Endometrial microvascular endothelial cells (primary cell): ENCODE measurements around the gene ZCCHC14. TPM values are rescaled to one million over a fixed set of nuclear protein-coding genes. Genes with fewer than 3 reads are reported as not detected.

Experiments
- in situ Hi-C: cut with HindIII; loops from 2 replicates; pipeline ENCODE4 v1.10.0; 2017; ENCODE audit warnings: low sequenced_read_pairs, low pct_unique_long_range_greater_than_20kb; ENCODE audit errors: inconsistent ontology term
- total RNA-seq: library from RNA; depleted of rRNA; stranded (reverse); fragments of >200 nt; gene quantifications from one replicate; pipeline ENCODE4 v1.2.3, GENCODE V29; 2015; ENCODE audit errors: inconsistent ontology term

Gene ZCCHC14
- total RNA-seq = 3.7 TPM

DNA sequence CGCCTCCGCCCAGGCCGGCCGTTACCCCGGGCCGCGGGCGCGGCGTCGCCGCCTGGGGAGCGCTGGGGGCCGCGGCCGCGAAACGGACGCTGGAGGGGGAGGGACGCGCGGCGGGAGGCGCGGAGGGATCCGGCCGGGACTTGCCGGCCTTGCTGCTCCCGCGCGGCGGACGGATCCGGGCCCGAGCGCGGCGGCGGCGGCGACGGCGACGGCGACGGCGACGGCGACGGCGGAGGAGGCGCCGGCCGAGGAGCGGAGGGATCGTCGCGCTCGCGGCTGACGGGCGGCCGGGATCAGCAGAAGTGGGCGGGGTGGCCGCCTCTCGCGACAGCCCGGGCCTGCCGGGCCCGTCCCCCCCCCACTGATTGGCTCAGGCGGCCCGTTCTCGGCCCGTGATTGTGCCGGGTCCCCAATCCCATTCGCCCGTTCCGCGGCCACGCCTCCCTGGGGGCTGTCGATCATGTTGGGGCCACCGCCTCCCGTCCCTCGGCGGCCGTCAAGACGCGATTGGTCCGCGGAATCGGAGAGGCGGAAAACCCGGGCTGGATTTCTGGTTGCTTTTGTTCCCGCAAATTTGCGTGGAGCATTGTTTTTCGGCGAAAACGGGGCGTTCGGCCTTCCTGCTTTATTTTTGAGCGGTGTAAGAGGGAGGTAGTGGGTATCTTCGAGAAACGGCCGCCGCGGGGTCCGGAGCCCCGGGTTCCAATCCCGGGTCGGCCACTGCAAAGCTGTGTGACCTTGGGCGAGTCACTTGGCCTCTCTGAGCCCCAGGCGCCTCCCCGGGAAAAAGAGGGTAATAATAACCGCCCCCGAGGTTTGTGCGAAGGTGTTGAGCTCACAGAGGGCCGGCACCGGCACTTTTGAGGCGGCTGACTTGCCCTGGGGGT is at the start of gene ZCCHC14:
TSS of gene ZCCHC14 (minus strand) at position 304 of the 887 bp plus-strand sequence. CDS start 786 bp downstream, outside the sequence.
- in situ Hi-C loops = no loop called here

DNA sequence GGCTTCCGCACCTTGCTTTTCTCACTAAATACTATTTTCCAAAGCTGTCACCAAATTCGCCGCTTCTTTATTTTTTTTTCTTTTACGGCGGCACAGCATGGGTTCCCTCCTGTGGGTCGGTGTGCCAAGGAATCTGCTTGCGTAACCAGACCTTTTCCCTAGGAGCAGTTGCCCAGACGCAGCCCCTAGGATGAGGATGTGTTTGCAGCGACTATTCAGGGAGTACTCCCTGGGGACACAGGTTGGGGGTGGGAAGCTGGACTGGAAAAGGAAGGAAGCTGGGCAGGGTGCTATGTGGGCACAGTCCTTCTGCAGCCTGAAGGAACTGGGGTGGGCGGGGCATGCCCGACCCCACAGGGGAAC is 49.0 kb upstream of the ZCCHC14 start:
- in situ Hi-C loops = no loop called here

DNA sequence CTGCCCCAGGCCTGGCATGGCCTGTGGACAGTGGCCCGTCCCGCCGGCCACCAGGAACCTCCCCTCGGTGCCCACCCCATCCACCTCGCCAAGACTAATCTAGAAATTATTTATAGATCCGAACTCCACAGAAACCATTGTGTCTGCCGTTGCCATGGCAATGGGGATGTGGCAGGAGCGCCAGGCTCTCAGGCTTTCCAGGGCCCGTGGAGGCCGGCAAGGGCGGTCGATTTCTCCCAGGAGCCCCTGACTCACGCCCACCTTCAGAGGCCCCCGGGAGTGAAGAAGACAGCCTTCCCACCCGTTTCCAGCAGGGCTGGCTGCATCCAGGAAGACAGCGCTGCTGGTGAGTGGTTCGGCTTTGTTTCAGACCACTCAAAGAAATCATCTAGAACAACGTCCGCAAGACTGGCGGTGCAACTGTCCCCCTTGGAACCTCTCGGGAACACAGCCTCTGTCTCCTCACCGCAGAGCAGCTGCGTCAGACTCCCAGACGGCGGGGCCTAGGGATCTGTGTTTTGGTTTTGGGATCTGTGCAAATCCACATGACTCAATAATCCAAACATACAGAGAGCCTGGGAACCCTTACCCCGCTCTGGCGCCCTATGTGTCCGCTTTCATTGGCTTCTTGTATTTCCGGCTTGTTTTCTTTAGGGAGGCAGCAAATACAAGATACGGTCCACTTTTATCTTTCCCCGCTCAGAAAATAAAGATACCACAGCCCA is 48.5 kb upstream of the ZCCHC14 start:
- in situ Hi-C loops = no loop called here

DNA sequence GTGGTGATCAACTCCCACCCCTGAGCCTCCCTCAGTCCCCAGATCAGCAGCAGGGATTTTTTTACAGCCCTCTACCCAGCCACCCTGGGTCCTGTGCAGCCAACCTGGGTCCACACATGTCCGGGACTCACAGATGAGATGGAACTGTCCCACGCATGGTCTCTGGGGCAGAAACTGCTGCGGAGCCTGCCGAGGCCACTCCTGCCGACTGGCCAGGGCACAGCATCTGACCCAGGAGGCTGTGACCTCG is 48.0 kb upstream of the ZCCHC14 start:
- in situ Hi-C loops = no loop called here

DNA sequence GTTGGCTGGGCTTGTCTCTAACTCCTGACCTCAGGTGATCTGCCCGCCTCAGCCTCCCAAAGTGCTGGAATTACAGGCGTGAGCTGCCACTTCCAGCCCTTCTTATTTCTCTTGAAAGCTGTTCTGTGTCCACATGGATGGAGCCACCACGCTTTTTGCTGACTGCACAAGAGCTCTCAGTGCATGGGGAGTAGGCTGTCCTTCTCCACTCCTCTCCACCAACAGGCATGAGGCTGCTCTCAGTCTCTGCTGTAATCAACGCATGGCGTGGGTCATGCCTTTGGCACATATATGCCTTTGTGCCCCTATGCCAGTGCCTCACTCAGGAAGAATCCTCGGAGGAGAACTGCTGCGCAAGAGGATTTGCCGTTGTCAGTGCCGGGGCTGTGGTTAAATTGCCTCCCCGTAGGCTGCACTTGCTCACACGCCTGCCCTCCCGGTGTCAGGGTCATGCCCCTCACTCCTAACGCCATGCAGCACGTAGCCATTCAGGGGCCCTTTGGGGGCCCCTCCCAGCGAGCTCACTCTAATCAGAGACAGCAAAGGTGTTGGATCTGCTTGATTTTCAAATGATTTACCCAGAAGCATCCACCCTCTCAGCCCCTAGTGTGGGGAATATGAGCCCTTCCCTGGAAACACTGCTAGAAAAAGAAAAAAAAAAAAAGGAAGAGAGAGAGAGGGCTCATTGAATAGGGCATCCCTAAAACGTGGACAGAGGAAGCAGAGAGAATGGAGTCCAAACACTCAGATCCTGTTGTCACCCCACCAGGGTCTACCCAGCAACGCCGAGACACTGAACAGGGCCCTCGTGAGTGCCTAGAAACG is 47.5 kb upstream of the ZCCHC14 start:
- in situ Hi-C loops = no loop called here

DNA sequence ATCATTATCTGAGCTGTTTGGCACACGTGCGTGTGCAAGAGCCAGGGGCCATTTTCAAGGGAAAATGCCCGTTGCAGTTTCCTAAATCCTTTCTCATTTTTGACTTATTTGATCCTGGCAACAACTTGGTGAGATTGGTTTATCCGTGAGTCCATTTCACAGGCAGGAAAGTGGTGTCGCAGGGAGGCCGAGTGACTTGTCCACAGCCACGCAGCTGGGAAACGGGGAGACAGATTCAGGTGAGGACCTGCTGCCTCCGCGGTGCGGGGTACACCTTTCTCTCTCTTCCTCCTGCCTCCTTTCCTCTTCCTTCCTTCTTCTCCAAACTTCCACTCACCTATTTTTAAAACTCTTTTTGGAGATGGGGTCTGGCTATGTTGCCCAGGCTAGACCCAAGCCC is 46.3 kb upstream of the ZCCHC14 start:
- in situ Hi-C loops = no loop called here

DNA sequence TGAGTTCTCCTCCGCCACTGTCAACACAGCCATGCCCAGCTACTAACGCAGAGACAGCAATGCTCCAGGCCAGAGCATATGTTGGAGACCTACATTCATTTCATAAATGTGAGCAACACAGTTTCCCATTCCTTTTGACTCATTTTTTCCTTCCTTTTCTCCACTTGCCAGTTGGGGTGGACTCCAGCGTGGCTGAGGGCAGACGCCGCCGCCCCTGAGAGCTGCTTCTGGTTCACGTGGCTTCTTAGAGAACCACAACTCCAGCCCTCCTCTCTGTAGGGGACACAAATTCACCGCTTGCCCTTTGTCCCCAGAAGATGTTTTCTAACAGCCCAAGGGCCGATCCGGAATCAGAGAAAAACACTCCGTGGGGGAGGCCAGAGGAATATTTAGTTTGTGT is 45.8 kb upstream of the ZCCHC14 start:
- in situ Hi-C loops = no loop called here

DNA sequence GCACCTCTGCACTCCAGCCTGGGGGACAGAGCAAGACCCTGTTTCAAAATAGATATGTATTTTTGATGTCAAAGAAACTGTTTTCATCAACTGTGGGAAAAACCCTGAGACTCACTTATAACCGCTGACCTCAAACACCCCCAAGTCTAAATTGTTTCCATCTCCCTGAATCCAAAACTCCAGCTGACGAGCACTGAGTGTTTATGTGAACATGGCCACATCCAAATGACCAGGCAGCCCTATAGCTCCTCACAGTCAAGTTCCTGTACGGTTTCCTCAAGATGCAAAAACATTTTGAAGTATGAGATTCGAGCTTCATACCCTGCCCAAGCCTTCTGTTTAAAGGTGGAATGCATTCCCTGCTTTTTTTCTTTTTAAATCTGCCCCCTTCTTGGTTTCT is 45.3 kb upstream of the ZCCHC14 start:
- in situ Hi-C loops = no loop called here

DNA sequence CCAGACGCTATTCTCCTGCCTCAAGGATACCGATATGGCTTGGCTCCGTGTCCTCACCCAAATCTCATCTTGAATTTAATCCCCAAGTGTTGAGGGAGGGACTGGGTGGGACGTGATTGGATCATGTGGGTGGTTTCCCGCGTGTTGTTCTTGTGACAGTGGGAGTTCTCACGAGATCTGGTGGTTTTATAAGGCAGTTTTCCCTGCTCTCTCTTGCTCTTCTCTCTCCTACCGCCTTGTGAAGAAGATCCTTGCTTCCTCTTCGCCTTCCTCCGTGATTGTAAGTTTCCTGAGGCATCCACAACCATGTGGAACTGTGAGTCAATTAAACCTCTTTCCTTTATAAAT is 43.9 kb upstream of the ZCCHC14 start:
- in situ Hi-C loops = no loop called here

DNA sequence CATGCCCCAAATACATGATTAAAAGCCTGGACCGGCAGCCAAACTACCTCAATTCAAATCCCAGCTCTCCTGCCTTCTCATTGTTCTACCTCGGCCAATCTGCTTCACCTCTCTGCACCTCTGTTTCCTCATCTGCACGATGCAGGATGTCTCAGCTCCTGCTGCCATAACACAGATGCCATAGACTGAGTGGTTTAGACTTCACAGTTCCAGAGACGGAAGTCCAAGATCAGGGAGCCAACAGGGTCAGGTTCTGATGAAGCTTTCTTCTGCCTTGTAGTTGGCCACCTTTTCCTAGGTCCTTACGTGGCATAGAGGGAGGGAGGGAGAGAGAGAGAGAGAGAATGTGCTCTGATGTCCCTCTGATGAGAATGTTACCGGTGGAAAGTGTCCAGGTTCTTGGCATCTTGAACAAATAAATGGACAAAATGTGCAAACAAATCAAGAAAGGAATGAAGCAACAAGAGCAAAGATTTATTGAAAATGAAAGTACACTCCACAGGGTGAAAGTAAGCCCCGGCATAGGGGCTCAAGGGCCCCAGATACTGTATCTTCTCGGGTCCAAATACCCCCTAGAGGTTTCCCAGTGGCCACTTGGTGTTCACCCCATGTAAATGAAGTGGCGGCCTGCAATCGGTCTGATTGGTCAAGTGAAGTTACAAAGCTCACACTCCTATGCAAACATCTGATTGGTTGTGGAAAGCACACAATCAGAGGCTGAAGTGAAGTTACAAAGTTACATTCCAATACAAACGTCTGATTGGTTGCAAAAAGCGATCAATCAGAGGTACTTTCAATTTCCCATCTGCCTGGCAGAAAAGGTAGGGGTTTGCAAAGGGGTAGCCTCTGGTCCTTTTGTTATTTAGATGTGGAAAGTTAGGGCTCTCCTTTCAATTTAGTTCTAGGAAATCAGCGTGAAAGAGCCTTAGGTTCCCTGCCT is 43.3 kb upstream of the ZCCHC14 start:
- in situ Hi-C loops = no loop called here

DNA sequence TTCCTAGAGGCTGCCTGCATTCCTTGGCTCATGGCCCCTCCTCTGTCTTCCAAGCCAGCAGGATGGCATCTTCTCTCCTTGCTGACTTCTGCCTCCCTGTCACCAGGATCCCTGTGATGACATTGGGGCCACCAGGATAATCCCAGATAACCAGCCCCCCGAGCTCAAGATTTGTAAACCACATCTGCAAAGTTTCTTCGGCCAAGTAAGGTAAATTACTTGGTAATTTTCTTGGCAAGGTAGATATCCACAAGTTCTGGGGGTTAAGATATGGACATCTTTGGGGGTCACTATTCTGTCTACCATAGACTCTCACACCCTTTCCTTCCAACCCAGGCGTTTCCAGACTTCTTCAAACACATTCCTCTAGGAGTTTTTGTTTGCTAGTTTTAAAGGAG is 42.6 kb upstream of the ZCCHC14 start:
- in situ Hi-C loops = no loop called here

DNA sequence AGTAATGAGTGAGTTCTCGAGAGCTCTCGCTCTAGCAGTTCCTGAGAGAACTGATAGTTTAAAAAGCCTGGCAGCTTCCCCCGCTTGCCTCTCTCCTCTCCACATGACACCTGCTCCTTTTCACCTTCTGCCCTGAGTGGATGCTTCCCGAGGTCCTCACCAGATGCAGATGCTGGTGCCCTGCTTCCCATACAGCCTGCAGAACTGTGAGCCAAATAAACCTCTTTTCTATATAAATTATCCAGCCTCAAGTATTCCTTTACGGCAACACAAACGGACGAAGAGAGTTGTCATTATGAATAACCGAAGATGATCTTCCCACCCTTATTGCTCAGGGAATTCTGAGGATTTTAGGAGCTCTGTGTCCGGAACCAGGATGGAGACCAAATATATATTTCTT is 41.9 kb upstream of the ZCCHC14 start:
- in situ Hi-C loops = no loop called here

DNA sequence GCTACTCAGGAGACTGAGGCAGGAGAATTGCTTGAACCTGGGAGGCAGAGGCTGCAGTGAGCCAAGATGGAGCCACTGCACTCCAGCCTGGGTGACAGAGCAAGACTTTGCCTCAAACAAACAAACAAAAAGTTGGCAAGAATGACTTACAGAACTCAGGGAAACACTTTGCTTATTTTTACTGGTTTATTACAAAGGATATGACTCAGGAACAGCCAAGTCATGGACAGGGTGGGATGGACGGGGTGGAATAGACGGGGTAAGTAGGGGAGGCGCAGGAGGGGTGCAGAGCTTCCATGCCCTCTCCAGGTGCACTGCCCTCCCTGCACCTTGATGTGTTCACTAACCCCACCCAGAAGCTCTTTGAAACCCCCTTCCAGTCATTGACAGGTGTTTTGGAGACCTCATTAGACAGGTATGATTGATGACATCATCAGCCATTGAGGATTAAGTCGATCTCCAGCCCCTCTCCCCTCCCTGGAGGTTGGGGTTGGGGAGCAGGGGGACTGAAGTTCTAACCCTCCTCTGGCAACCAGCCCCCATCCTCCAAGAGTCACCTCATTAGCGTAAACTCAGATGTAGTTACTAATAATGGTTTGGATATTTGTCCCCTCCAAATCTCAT is 41.3 kb upstream of the ZCCHC14 start:
- in situ Hi-C loops = no loop called here

DNA sequence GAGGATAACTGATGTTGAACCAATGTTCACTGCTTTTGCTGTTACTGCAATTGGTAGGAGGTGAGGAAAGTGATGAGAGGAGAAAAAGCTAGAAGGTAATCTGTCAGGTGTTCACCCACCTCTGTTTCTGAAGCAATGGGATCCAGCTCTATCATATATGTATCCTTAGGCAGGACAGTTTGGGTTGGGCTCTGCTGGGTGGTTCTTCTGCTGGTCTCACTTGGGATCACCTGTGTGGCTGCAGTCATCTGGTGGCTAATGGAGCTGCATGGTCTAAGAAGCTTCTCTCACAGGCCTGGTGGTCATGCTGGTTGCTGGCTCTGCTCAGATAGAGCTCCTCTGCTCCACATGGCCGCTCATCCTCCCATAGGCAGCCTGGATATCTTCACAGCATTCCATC is 40.2 kb upstream of the ZCCHC14 start:
- in situ Hi-C loops = no loop called here

DNA sequence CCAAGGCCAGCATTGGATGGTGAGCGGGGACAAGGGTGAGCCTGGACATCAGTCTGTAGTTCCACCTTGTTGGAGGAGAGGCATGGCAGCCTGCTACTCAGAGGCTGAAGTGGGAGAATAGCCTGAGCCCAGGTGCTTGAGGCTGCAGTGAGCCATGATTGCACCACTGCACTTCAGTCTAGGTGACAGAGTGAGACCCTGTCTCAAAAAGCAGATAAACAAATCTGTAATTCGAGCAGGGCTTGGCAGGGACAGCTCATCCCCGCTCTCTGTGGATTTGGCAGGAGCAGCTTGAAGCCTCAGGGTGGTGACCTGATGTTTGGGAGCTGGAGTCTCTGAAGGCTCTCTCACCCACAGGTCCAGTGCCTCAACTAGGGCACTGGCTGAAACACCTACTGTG is 38.6 kb upstream of the ZCCHC14 start:
- in situ Hi-C loops = no loop called here

DNA sequence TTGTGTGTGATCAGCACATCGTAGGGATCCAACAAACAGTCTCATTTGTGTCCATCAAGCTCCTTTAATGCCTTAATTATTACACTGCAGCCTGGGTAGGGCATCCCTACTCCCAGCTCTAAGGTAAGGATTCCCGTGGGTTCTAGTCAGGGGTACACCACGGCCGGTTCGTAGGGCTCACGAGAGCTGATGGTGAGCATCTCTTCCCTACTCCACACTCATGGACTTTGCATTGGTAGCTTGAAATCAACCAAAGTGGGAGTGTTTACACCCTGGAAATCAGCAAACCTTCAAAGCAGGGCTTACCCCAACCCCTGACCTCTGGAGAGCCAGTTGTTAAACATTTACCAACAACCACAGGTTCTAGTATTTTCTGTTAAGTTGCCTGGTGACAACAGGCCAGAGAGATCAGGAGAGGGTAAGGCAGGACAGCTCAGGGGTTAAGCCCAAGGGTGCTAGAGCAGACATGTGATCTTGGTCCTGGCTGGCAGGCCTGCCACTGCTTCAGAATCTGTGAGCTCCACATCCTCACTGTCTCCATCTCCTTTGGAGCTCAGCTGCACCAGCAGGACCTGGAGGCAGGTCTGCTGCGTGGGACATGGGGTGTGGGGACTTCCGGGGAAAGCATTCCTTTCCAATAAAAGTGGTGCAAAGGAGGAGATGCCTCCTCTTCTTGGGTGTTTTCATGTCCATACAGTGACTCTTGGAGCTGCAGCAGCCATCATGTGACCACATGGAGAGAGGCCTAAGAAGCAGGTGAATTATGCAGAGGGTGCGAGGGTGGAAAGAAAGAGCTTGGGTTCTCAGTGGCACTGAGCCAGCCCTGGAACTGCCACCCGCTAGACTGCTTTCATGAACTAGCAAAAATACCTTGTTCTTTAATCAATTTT is 36.1 kb upstream of the ZCCHC14 start:
- in situ Hi-C loops = no loop called here

DNA sequence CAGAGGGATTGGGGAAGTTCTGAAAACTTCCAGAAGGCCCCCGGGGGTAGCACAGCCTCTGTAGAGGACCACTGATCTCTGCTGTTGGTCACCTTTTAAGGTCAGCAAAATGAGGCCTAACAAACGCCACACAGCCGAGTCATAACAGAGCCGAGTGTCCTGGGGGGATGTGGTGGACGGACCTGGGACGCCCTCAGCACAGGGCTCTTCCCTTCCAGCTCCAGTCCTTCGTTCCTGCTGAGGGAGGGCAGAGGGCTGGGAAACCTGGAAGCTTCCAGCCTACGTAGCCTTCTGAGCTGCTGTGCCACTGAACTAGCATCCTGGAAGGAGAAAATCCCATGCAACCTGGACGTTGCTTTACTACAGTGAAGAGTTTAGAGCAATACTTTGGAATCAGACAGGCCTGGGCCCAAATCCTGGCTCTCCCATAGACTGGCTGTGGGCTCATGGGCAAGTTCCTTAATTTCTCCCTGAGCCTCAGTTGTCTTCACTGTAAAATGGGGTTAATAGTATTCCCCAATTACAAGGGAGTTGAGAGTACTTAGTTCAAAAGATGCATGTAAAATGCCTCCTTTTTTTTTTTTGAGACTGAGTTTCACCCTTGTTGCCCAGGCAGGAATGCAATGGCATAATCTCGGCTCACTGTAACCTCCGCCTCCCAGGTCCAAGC is 34.4 kb upstream of the ZCCHC14 start:
- in situ Hi-C loops = no loop called here
